ENCODE measurements around the gene LTBP3.

- TF ChIP-seq, protein P1, sequence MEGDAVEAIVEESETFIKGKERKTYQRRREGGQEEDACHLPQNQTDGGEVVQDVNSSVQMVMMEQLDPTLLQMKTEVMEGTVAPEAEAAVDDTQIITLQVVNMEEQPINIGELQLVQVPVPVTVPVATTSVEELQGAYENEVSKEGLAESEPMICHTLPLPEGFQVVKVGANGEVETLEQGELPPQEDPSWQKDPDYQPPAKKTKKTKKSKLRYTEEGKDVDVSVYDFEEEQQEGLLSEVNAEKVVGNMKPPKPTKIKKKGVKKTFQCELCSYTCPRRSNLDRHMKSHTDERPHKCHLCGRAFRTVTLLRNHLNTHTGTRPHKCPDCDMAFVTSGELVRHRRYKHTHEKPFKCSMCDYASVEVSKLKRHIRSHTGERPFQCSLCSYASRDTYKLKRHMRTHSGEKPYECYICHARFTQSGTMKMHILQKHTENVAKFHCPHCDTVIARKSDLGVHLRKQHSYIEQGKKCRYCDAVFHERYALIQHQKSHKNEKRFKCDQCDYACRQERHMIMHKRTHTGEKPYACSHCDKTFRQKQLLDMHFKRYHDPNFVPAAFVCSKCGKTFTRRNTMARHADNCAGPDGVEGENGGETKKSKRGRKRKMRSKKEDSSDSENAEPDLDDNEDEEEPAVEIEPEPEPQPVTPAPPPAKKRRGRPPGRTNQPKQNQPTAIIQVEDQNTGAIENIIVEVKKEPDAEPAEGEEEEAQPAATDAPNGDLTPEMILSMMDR (conservative IDR thresholded peaks at IDR 0.05; ENCODE audit: low read length) = no peak
- TF ChIP-seq EZH2phosphoT487 (IDR thresholded peaks at IDR 0.05; ENCODE audit: borderline replicate concordance) = no peak
Measured at GRCh38 chr11:65575568-65576231, 17.5 kb upstream of the LTBP3 start, which contains the start of gene EHBP1L1.
